GM21381 (cell line): ENCODE data around the gene SLC8A2.
"Not testable (repeated sequence)": the region's sequence is repeated elsewhere in the genome, so short reads cannot be mapped to it uniquely, and the experiment has no call there.

Experiments
- ATAC-seq: cut with Tn5 transposase; IDR thresholded peaks from one replicate; pipeline ENCODE4 v1.9.1; 2021; ENCODE audit warnings: mild to moderate bottlenecking, moderate library complexity; ENCODE audit not compliant: unreplicated experiment

Gene SLC8A2

DNA sequence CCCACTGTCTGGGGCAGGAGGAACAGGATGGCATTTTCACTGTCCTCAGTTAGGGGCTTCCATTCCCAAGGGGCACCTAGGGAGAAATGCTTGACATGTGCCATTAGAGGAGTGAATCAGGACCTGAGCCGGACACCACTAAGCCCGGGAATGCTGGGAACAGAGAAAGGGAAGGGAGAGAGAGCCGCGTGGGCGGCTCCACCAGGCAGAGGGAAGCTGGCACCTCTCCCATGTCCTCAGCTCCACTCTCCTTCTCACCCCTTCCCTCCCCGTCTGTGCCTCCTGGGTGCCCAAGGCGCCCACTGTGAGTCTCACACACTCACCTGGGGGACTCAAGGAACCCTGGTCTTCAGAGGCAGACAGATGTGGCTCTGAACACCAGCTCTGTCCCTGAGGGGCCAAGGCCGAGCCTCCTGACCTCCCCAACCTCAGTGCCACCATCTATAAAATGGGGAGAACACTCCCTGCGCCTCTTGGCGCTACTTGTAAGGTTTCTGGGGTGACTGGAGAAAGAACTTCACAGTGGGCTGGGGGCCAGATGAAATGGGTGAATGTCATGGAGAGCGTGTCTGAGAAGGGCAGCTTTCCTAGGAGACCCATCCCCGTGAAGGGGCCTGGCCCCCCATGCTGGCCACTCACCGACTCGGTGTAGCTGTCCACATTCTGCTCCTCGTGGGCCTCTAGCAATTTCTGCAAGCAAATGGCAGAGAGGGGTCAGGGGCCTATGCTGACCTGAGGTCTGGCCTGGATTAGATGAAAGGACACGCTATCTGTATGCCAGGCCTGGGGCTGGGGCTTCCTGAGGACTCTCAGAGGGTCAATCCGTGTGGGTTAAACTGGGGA, 17.6 kb upstream of the SLC8A2 start:
- no peak for ATAC-seq

DNA sequence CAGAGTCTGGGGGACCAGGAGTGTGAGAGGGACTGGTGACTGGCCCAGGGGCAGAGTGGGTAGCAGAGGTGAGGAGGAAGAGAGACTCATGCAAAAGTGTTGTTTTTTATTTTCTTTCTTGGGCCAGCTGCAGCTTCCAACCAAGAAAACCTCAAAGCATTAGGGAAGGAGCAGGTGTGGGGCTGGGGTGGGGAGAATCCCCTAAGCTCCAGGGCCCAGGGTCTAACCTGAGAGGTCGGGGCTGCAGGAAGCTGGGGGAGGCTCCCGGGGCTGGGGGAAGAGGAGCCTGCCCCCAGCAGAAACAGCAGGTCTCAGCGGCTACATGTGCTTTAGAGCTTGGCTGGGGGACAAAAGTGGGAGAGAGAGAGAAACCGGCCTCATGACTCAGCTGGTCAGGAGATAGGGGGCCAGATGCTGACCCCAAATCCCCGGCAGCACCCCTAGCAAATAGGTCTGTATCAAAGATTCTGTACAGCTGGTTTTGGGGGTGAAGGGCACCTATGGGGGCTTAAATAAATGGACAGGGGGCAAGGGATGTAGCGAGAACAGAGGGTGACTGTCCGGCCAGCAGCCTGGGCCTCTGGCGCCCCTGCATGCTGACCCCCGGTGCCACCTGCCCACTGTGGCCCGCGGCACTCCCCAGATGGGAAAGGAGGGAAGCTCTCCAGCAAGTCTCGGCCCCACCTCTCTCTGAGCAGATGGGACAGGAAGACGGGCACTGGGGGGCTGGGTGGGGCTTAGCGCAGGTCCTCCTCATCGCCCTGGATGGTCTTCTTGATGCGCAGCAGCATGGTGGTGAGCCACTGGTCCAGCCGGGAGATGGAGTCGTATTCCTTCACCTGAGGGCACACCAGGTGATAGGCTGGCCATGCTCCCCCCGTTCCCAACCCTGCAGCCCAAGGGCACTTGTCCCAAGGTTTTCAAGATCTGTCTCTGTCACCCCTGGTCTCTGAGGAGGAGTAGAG, 16.1 kb upstream of the SLC8A2 start:
- no peak for ATAC-seq

DNA sequence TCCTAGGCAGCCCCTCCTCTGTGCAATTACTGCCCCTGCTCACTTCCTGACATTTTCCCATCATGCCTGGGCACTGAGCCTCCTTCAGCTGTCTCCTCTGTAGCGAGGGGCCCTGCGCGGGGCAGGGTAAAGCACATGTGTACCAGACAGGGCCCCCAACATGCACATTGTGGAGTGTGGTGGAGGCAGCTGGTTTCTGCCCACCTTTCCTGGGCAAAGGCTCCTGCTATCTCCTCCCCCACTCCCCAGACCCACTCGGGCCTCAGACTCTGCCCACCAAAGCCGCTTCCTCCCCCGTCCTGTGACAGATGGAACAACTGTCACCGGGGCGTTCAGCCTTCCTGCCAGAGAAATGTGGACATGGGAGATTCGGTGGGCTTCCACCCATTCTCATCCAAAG, 15.2 kb upstream of the SLC8A2 start:
- ATAC-seq: no peak

DNA sequence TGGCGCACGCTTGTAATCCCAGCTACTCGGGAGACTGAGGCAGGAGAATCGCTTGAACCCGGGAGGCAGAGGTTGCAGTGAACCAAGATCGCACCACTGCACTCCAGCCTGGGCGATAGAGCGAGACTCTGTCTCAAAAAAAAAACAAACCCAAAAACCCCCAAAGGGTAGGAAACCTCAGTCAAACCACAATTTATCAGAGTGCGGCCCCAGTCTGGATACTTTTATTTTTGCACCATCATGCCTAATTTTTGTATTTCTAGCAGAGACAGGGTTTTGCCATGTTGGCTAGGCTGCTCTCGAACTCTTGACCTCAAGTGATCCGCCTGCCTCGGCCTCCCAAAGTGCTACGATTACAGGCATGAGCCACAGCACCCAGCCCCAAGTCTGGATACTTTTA, 14.5 kb upstream of the SLC8A2 start:
- not testable (repeated sequence) for ATAC-seq

DNA sequence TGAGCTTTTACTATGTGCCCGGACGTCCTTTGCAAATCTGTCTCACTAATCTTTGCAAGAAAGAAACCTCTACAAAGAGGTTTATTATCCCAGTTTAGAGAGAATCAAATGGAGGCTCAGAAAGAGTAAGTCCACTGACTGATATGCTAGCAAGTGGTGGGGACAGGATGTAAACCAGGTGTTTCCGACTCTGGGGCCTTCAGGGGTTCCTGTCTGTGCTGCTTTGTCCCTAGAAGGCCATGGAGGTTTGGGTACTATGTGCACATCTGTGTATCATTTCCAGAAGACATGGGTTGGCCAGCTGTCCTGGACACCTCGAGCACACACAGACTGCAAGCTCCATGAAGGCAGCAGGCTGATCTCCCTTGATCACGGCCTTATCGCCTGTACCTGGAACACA, 13.5 kb upstream of the SLC8A2 start:
- ATAC-seq: no peak

DNA sequence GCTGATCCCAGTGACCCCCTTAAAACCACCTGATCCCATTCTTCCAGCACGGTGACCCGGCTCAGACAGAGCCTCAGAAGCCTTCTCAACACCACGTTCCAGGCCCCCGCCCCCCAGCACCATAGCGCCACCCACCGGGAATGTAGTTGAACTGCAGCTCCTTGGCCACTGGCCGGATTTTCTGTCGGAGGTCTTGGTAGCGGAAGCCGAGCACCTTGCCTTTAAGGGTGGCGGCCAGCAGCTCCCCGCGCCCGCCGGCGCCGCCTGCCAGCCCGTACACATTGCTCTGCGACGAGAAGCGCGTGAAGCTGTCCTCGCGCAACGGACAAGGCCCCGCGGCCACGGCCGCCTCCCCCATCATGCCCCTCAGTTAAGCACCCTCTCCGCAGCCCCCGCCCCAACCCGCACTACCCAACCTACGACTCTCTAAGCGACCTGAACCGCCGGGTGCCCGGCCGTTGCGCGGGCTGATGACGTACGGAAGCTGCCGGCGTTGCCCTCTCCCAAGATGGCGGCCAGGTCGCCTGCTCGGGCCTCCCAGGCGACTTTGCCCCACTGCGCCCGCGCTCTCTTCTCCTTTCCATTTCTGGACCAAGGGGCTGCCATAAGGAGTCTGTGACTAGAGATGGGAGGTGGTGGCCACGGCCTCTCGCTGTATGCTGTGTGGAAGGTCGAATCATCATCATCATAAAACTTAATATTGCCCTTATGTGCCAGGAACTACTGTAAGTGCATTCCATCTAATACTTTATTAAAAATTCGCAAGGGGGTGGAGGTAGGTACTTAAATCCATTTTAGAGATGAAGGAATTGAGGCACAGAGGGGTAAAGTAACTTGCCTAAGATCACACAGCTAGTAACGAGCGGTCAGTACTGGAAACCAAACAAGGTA, 12.4 kb upstream of the SLC8A2 start, which contains the start of gene KPTN:
TSS of gene KPTN (minus strand) at position 420 of the 891 bp plus-strand sequence. CDS start at position 361, 59 bp downstream.
- peak; percentile 76 for ATAC-seq

DNA sequence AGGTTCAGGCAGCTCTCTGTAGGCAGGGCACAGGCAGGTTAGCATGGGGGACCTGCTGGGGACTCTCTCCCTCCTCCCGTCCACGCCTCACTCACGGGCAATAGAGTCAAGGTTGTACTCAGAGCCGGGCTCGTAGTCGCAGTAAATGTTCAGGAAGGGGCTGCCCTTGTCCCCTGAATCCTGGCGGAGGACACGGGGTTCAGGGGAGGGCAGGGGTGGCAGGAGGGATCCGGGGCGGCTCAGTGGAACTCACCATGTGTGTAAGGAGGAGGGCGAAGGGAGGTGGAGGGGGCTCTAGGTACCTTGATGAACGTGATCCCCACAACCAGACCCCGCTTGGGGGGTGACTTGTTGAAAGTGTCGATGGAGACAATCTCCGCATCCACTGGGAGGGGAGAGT, 11.5 kb upstream of the SLC8A2 start:
- ATAC-seq: no peak

DNA sequence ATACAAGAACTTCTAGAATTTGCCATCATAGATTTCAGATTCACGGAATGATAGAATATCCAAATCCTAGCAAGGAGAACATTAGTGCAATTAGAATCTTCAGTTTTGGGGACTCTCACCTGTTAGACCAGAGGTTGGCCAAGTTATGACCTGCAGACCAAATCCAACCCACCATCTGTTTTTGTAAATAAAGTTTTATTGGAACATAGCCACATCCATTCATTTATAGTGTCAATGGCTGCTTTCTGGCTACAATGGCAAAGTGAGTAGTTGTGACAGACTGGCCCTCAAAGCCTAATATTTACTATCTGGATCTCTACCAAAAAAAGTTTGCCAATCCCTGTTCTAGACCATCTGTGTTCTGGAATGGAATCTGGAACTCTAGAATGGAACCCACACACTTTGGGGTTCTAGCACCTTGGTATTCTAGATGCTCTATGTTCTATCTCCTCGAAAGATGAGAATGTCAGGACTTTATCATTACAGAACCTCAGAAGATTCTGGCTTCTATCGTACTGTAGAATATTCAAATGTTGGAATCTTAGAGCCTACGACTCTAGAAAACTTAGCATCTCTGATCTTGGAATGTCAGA, 9.9 kb upstream of the SLC8A2 start:
- no peak for ATAC-seq

DNA sequence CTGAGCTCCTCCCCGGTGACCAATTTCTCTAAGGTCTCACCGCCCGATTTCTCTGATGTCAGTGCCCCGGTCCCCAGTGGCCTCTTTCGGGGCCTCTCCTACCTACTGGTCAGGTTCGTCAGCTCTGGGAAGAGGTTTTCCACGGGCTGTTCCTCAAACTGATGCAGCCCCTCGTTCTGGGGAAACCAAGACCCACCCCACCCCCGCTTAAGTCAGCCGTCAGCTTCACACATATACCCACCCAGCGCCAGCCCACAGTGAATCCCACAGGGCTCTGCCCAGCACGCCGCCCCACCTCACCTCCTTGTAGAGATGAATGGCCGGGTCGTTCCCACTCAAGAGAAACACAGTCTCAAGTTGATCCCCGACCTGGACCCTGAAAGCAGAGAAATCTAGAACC, 9.0 kb upstream of the SLC8A2 start:
- ATAC-seq: no peak

DNA sequence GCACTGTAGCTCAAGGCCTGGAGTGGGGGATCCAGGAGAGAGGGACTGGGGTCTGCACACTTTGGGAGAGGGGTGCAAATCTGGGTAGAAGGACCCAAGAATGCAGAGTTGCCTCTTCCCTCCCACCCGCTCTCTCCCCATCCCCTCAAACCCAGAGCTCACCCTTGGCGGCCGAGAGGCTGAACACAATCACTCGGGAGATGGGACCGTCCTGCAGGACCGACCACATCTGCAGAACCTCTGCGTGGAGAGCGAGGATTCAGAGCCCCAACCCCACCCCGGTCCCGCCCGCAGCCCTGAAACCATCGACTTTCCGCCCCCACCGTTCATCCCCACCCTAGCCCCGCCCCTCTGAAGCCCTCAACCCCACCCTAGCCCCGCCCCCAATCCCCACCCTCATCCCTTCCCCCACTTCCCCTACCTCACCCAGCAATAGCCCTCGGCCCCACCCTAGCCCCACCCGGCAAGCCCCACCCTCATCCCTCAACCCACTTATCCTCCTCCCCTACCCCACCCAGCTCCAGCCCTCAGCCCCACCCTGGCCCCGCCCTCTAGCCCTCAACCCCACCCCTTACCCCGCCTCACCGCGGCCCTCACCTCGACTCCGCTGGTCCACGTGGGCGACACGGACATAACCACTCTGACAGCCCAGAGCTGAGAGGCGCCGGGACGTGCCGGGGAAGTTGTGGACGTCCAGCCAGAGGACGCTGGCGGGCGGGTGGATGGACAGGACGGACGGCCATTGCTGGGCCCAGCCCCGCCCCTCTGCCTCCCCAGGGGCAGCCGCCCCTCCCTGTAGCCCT, 8.2 kb upstream of the SLC8A2 start:
- ATAC-seq: no peak

DNA sequence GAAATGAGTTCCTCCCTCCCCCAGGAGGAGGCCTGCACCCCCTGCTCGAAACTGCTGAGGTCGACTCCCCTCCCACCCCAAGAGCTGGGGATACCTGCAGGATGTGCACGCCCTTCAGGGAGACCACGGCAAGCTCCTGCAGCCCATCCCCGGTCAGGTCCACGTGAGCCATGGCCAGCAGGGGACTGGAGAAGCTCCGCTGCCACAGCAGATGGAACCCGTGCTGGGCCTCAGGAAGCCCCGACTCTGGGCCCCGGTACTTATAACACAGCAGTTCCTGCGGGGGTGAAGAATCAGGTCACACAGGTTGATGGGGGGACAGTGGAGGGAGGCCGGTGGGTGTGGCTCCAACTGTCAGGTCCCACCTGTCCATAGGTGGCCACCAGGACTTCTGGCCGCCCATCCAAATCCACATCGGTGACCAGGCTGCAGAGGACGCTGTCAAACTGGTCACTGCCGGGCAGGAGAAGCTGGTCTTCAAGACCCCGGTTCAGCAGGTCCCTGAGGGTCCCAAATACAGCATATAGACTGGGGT, 4.8 kb upstream of the SLC8A2 start:
- no peak for ATAC-seq

DNA sequence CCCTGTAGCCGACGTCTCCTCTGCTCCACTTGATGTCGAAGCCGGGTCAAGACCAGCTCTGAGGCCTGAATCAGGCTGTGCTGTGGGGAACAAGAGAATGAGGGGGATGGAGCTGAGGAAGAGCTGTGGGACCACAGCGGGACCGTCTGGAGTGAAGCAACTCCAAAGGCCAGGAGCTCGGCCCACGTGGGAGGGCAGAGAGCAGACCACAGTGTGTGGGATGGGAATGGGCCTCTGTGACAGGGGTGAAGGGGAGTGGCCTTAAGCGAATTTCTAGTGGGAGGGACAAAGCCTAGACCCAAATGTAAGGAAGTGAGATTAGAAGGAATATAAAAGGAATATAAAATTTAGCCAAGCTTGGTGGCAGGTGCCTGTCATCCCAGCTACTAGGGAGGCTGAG, 3.8 kb upstream of the SLC8A2 start:
- no peak for ATAC-seq

DNA sequence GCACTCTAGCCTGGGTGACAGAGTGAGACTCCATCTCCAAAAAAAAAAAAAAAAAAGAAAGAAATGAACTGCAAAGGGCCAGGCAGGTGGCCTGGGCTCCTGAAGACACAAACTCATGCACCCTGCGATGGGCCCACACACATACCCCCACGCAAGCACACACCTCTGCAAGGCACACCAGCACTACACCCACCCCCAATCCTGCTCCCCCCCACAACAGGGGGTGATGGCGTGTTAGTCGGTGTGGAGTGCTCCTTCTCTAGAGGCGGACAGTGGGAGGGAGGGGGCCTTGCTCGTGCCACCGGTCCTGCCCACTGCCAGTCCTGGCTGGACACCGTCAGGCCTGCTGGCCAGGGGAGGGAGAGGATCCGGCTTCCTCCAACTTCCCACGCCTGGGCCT, 1.6 kb upstream of the SLC8A2 start:
- no peak for ATAC-seq

DNA sequence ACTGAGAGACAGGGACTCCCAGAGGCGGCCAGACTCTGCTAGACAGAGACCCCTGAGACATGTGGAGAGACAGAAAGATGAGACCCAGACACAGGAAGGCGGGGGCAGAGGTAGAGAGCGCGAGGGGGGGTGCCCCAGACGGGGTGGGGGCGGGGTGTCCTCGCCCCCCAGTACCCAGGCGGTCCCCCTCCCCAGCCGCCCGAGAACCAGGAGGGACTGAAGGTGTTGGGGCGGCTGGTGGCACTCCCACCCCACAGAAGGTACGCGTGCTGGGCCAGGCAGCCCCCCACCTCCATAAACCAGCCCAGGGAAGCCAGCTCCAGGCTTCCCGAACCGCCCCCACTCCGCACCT, 336 bp downstream of the SLC8A2 start:
- no peak for ATAC-seq

DNA sequence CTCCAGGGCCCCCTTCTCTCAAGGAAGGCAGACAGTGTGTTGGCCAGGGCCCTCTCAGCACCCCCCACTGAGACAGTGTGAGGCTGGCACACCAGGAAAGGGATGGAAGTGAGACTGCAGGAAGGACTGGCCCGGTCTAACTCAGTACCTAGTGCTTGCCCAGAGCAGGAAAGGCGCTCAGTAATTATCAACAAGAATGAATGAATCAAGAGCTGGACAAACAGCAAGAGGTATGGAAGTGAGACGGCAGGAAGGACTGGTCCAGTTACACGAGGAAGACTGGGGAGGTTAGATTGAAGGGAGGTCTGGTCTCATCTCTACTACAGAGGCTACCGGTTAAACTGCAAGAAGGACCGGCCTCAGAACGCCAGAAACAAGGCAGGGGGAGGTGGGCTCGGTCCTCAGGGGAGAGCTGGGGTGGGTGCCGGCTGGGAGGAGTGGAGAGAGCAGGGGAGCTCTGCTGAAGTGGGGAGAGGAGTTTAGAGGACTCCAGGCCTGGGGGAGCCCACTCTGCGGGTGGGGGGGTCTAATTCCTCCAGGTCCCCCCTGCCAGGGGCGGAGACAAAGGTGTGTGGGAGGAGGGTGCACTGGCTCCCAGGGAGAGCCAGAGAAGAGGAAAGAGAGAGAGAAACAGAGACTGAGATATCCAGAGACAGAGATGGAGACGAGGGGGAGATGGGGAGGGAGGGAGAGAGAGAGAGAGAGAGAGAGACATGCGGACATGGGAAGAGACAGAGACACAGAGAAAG, 1.1 kb downstream of the SLC8A2 start:
- no peak for ATAC-seq

DNA sequence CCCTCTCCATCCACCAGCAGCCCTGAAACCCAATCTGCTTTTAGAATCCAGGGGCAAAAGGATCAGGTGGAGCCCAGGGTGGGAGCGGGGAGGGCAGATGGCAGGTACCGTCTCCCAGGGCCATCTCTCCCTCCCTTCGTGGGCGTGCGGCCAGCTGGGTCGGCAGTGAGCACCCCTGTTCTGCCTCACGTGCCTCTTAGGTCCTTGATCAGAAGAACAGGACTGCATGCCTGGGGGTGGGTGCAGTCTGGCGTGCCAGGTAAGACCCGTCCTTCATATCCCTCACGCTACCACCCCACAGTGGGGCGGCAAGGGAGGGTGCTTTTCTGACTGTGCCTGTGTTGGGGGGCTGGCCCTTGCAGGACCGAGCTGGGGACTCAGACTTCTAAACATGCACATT, 2.0 kb downstream of the SLC8A2 start:
- ATAC-seq: no peak

DNA sequence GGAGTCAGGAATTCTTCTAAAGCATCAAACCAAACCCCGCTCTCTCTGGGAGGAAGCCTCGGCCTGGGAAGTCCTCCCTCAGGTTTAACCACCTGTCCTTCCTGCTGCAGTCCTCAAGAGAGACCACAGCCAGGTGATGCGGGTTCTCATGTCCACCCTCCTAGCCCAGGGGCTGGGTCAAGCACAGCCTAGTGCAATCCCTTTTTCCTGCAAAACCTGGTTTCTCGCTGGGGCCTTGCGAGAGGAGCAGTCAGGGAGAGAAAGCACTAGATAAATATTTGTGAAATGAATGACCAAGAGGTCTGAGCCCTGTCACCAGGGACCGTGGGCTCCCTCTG, 2.4 kb downstream of the SLC8A2 start:
- ATAC-seq: no peak

DNA sequence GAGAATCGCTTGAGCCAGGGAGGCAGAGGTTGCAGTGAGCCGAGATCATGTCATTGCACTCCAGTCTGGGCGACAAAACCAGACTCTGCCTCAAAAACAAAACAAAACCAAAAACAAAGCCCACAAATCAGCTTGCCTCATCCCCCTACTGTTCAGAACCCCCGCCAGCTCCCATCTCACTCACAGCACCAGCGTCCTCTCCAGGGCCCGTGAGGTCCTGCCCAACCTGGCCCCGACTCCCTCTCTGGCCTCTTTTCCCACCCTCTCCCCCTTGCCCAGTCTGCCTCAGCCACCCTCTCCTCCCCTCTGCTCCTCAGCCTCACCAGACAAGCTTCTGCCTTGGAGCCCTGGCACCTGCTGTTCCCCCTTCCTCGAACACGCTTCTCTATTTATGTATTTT, 3.8 kb downstream of the SLC8A2 start:
- no peak for ATAC-seq

DNA sequence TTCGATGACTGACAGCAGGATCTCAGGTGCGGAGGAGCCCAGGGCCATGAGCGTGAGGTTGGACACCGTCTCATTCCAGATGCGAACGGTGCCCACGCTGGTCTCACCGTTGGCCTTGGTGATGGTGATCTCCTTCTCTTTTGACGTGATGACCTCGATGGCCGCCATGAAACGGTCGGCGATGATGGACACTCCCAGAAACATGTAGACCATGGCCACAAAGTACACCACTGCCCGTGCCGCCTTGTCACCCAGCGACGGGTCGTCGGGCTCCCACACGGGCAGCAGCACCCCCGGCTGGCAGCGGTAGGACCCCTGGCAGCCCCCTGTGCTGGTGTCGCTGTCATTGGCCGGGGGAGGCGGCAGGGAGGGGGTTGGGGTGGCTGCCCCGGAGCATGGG, 5.7 kb downstream of the SLC8A2 start:
- no peak for ATAC-seq
